Subcutaneous abdominal adipose tissue (tissue), 5 donors: ENCODE data around the gene PLCL2.

Source experiments
- H3K27ac ChIP-seq: one replicate; pipeline ENCODE4 v1.7.0; 2013; ENCODE audit warnings: low read depth, mild to moderate bottlenecking, inconsistent platforms, low read length, moderate library complexity
- H3K27me3 ChIP-seq, 5 donors: one replicate each; pipeline ENCODE4 v1.7.0; 2013; ENCODE audit warnings: low read length in 5 of 5, inconsistent platforms in 1 of 5; ENCODE audit not compliant: control insufficient read depth in 5 of 5, insufficient read depth in 4 of 5
- H3K36me3 ChIP-seq, 5 donors: one replicate each; pipeline ENCODE4 v1.7.0; 2013; ENCODE audit warnings: low read length in 5 of 5; ENCODE audit not compliant: control insufficient read depth in 5 of 5, insufficient read depth in 5 of 5
- H3K4me1 ChIP-seq, 5 donors: one replicate each; pipeline ENCODE4 v1.7.0; 2013; ENCODE audit warnings: low read length in 5 of 5, mild to moderate bottlenecking in 3 of 5, moderate library complexity in 1 of 5; ENCODE audit not compliant: control insufficient read depth in 5 of 5, insufficient read depth in 5 of 5
- H3K4me3 ChIP-seq, 5 donors: one replicate each; pipeline ENCODE4 v1.7.0; 2013; ENCODE audit warnings: low read length in 5 of 5, low read depth in 1 of 5
- H3K9ac ChIP-seq, 5 donors: one replicate each; pipeline ENCODE4 v1.7.0; 2013; ENCODE audit warnings: low read length in 5 of 5, mild to moderate bottlenecking in 4 of 5, moderate library complexity in 3 of 5
- H3K9me3 ChIP-seq, 5 donors: one replicate each; pipeline ENCODE4 v1.7.0; 2013; ENCODE audit warnings: low read length in 5 of 5; ENCODE audit not compliant: control insufficient read depth in 5 of 5
- donor health status: healthy.
- donor health status: healthy.
- donor health status: healthy.
- donor health status: healthy.
- donor health status: healthy.

The PLCL2 gene

DNA sequence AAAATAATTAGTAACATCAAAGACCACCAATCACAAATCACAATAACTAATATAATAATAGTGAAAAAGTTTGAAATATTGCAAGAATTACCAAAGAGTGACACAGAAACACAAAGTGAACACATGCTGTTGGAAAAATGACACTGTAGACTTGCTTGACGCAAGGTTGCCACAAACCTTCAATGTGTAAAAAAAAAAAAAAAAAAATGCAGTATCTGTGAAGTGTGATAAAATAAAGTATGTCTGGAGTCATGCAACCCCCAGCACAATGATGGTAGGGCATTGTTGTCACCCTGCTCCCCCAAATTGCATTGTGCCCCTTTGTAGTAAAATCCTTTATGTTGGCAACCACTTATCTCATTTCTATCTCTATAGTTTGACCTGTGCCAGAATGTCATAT lies 190.6 kb downstream of the PLCL2 start:
- Histone ChIP-seq H3K27me3 (no peaks in the 10 kb centered on the region), H3K9me3 (peaks cover 0 to 2% (median 0%) of the 10 kb centered on the region in 5 donors), H3K27ac (no peak overlapping the region), H3K36me3 (peaks cover 5 to 16% (median 11%) of the 10 kb centered on the region in 5 donors), H3K4me1 (peaks cover 0 to 8% (median 6%) of the 10 kb centered on the region in 5 donors), H3K4me3 (no peak overlapping the region), H3K9ac (no peak overlapping the region)

DNA sequence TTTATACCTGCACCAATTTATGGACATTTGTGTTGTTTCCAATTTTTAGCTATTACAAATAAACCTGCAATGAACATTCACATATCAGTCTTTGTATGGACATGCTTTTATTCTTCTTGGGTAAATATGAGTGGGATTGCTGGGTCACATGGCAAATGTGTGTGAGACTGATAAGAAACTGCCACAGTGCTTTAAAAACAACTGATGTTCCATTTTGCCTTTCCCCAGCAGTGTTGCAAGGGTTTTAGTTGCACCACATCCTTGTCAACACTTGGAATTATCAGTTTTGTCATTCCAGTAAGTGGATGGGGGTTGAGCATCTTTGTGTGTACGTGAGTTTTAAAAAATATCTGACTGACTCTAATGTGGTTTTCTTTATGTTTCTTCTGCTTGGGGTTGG lies 191.2 kb downstream of the PLCL2 start:
- Histone ChIP-seq H3K27me3 (no peaks in the 10 kb centered on the region), H3K4me1 (peaks cover 0 to 4% (median under 1%) of the 10 kb centered on the region in 5 donors), H3K36me3 (peaks cover 8 to 20% (median 14%) of the 10 kb centered on the region in 5 donors), H3K9ac (no peak overlapping the region), H3K9me3 (peaks cover 0 to 2% (median 0%) of the 10 kb centered on the region in 5 donors), H3K27ac (no peak overlapping the region), H3K4me3 (no peak overlapping the region)

DNA sequence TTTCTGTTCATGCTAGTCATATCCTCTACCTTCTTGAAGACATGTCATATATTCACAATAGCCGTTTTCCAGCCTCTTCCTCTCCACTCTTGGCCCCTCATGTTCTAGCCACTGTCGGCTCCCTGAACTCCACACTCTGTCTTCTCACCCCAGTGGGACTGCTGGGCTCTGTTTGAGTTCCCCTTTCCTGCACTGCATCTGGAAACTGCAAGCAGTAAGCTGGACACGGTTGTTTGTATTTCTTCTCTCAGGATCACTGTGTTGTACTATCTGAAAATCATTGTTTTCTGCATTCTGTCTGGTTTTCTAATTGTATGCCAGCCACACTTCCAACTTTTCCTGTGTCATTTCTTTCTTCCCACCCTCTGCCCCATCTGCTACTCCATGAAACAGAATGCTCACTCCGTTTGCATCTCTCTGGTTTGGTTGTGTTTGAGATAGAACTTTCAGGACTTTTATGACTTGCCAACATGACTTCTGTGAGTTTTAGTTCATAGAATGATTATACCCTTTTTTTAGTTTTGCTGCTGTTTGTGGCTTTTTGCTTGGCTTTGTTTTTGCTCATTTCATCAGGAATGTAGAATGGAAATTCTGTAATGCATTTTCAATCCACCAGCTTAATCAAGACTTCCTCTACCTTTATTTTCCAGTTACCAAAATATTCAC lies 192.3 kb downstream of the PLCL2 start:
- no peak overlapping the region for H3K9ac ChIP-seq
- H3K4me3 ChIP-seq: no peak overlapping the region
- peaks cover 11 to 28% (median 18%) of the 10 kb centered on the region in 5 donors for H3K36me3 ChIP-seq
- H3K9me3 ChIP-seq: peaks cover 0 to 2% (median 0%) of the 10 kb centered on the region in 5 donors
- H3K4me1 ChIP-seq: peaks cover 0 to 4% (median 0%) of the 10 kb centered on the region in 5 donors
- no peak overlapping the region for H3K27ac ChIP-seq
- H3K27me3 ChIP-seq: no peaks in the 10 kb centered on the region

DNA sequence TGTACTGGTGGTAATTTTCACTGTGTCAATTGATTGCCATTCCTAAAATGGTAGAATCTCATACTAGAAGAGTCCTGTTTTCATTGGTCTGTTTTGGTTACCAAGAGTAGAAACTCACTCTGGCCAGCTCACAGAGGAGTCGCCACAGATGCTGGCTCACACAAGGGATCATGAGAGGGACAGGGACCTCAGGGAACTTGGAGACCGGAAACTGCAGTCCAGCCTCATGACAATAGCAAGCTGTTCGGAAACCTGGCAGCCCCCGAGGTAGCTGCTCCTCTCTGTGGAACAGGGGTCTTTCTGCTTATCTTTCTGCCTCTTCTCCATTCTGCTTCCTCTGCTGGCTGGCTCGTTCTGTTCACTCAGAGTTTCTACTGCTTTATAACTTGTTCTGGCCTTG lies 192.9 kb downstream of the PLCL2 start:
- H3K9me3 ChIP-seq: peaks cover 0 to 2% (median 0%) of the 10 kb centered on the region in 5 donors
- peaks cover 11 to 31% (median 18%) of the 10 kb centered on the region in 5 donors for H3K36me3 ChIP-seq
- H3K4me1 ChIP-seq: peaks cover 0 to 4% (median 0%) of the 10 kb centered on the region in 5 donors
- no peak overlapping the region for H3K4me3 ChIP-seq
- no peaks in the 10 kb centered on the region for H3K27me3 ChIP-seq
- no peak overlapping the region for H3K9ac ChIP-seq
- no peak overlapping the region for H3K27ac ChIP-seq

DNA sequence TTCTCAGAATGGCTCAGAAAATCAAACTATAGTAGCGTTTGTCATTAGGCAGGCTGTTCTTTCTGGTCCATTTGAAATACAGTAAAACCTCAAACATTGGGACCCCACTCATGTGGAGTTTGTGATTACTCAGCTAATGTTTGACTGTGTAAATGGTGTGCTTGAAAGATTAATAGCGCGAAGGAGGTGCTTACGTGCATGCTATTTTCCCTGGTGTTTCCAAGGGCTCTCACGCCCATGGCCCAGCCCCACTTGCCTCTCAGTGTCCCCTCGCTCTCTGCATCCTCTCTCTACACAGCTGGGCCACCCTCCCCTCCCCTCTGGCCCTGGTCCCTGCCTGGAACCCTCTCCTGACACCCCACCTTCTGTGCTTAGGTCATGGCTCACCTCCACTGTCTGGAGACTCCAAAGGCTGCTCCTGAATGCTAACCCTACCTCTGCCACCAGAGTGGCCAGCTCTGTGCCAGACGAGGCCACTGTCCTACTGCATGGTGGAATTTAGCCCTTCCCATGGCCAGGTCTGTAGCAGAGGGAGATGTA lies 194.2 kb downstream of the PLCL2 start:
- Histone ChIP-seq H3K4me3 (no peak overlapping the region), H3K4me1 (peaks cover 0 to 4% (median 0%) of the 10 kb centered on the region in 5 donors), H3K36me3 (peaks cover 10 to 34% (median 16%) of the 10 kb centered on the region in 5 donors), H3K9ac (no peak overlapping the region), H3K27ac (no peak overlapping the region), H3K27me3 (no peaks in the 10 kb centered on the region), H3K9me3 (peaks cover 0 to 2% (median 0%) of the 10 kb centered on the region in 5 donors)

DNA sequence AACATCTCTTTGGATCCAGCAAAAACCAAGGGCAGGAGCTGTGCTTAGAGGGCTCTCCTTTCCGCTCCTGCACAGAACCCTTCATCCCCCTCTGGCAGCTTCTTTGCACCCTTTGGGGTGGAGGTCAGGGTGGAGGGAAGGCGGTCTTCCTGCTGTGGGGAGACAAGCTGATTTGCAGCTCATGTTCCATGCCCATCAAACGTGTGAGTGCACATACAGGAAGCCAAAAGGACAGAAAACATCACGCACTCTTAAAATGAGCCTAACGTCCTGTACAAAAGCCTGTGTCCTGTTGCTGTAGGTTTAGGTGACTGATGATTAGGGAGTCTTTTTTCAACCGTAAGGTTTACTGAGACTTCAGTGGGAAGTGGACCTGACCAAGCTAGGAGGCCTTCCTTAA lies 195.2 kb downstream of the PLCL2 start:
- H3K36me3 ChIP-seq: peaks cover 10 to 34% (median 16%) of the 10 kb centered on the region in 5 donors
- no peaks in the 10 kb centered on the region for H3K27me3 ChIP-seq
- no peak overlapping the region for H3K27ac ChIP-seq
- H3K9ac ChIP-seq: no peak overlapping the region
- H3K4me1 ChIP-seq: peaks cover 0 to 4% (median 0%) of the 10 kb centered on the region in 5 donors
- peaks cover 0 to 2% (median 0%) of the 10 kb centered on the region in 5 donors for H3K9me3 ChIP-seq
- no peak overlapping the region for H3K4me3 ChIP-seq

DNA sequence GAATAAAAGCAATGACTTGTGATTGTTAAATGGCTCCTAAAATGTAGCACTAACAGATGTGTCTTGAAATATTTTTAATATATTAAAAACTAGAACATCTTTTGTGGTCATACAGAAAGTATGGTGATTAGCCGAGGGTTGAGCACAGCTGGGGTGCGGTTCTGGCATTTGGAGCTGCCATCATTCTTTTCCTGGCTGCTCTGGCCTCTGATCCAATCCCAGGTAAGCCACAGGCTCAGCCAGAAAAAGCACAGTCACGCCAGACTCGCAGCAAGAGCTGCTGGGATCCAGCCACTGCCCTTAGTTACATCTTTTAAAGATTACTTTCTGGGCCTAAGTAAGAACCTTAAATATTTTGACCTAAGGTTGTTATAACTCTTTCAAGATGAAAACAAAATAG lies 196.8 kb downstream of the PLCL2 start:
- H3K4me3 ChIP-seq: no peak overlapping the region
- no peak overlapping the region for H3K9ac ChIP-seq
- no peaks in the 10 kb centered on the region for H3K27me3 ChIP-seq
- peaks cover 3 to 34% (median 16%) of the 10 kb centered on the region in 5 donors for H3K36me3 ChIP-seq
- peaks cover 0 to 4% (median 0%) of the 10 kb centered on the region in 5 donors for H3K4me1 ChIP-seq
- no peaks in the 10 kb centered on the region for H3K9me3 ChIP-seq
- H3K27ac ChIP-seq: no peak overlapping the region

DNA sequence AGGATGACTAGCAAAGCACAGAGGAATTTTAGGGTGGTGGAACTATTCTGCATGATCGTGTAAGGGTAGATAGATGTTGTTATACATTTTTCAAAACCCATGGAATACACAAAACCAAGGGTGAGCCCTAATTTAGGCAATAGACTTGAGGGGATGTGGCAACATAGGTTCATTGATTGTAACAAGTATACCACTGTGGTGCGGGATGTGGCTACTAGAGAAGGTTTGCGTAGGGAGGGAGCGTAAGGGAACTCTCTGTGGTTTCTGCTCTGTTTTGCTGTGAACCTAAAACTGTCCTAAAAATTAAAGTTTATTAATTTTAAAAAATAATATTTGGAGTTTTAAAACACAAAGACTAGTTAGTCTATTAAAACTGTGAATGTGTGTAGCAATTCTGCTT lies 202.8 kb downstream of the PLCL2 start:
- Histone ChIP-seq H3K27ac (no peak overlapping the region), H3K9ac (no peak overlapping the region), H3K4me1 (peaks cover 0 to 6% (median 4%) of the 10 kb centered on the region in 5 donors), H3K36me3 (peaks cover 2 to 14% (median 4%) of the 10 kb centered on the region in 5 donors), H3K4me3 (no peak overlapping the region), H3K27me3 (no peaks in the 10 kb centered on the region), H3K9me3 (no peaks in the 10 kb centered on the region)

DNA sequence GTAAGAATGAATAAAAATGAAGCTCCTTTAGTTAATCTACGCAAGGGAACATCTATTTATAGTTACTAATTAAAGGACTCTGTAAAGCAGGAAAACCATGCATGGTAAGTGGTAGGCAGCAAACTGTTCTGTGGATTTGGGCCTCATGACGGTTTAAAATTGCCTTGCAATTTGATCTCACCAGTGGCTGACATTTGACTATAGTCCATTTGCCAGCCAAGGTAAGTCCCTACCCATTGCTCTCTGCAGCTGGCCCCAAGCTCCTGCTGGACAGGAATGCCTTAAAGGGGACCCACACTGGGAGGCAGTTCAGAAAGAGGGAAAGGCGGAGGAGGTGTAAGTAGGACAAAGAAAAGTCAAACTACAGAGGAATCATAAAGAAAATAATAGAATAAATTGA lies 203.3 kb downstream of the PLCL2 start:
- no peaks in the 10 kb centered on the region for H3K27me3 ChIP-seq
- no peak overlapping the region for H3K27ac ChIP-seq
- H3K9ac ChIP-seq: no peak overlapping the region
- H3K9me3 ChIP-seq: no peaks in the 10 kb centered on the region
- peaks cover 0 to 6% (median 4%) of the 10 kb centered on the region in 5 donors for H3K4me1 ChIP-seq
- no peak overlapping the region for H3K4me3 ChIP-seq
- peaks cover 1 to 12% (median 3%) of the 10 kb centered on the region in 5 donors for H3K36me3 ChIP-seq

DNA sequence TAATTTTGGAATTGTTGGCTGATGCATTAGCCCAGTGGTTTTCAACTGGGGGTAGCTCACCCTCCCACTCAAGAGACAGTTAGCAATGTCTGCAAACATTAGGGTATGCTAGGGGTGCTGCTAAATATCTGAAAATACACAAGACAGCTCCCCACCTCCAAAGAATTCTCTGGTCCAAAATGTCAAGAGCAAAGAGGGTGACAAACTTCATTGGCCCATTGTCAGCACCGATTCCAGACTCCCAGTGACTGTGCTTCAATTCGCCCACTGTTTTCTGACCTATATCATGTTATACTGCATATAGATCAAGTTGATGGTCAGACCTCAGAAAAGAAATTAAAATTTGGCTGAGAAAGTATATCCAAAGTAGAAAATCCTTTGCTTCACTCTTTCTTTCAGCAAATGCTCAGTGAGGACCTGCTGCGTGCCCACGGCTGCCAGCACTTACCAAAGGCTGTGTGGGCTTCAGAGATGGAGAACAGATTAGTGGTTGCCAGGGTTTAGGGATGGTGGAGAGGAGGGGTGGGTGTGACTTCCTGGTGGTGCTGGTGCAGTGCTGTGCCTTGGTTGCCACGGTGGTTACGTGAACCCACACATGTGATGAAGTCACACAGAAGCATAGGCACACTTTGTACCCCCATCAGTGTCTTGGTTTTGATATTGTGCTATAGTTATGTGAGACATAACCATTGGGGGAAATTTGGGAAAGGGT lies 204.0 kb downstream of the PLCL2 start:
- H3K9ac ChIP-seq: no peak overlapping the region
- no peaks in the 10 kb centered on the region for H3K9me3 ChIP-seq
- peaks cover 0 to 8% (median 3%) of the 10 kb centered on the region in 5 donors for H3K36me3 ChIP-seq
- no peak overlapping the region for H3K4me3 ChIP-seq
- H3K27me3 ChIP-seq: no peaks in the 10 kb centered on the region
- H3K27ac ChIP-seq: no peak overlapping the region
- peaks cover 0 to 6% (median 4%) of the 10 kb centered on the region in 5 donors for H3K4me1 ChIP-seq
